ENCODE data around the gene NPHP4.

NPHP4 gene

DNA sequence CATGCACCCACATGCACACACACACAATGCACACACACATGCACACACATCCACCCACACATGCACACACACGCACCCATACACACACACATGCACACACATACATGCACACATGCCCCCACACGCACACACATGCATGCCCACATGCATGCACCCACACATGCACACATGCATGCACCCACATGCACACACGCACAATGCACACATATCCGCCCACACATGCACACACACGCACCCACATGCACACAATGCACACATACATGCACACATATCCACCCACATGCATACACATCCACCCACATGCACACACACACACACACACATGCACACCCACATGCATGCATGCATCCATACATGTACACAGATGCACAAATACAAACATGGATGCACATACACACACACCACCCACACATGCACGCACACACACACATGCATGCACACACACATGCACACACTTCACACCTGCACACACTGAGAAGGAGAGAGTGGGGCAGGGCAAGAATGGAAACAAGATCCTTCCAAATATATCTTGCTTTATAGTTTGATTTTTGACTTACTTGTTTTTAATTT is 123.2 kb downstream of the NPHP4 start:
- H3K36me3 ChIP-seq (ENCODE audit: insufficient read depth, low read length): no peaks in the 10 kb centered on the region
- H3K9me3 ChIP-seq (ENCODE audit: low read length): no peaks in the 10 kb centered on the region
- H3K9me2 ChIP-seq (ENCODE audit: low read depth, low read length): no peaks in the 10 kb centered on the region
- no peaks in the 10 kb centered on the region for H4K20me1 ChIP-seq (ENCODE audit: insufficient read depth, low read length)
- no peaks in the 10 kb centered on the region for H3K79me2 ChIP-seq (ENCODE audit: insufficient read depth, low read length)
- H2AFZ ChIP-seq (ENCODE audit: low read length): no peak overlapping the region
- no peak overlapping the region for H3K9ac ChIP-seq (ENCODE audit: low read length)
- no peaks in the 10 kb centered on the region for H3K27me3 ChIP-seq (ENCODE audit: insufficient read depth, low read length)
- no peaks in the 10 kb centered on the region for H3F3A ChIP-seq (ENCODE audit: insufficient read depth, low read length)
- H3K4me3 ChIP-seq (ENCODE audit: low read depth, low read length, poor library complexity, severe bottlenecking): no peak overlapping the region
- no peak overlapping the region for H3K4me2 ChIP-seq (ENCODE audit: low read length)
- no peak overlapping the region for H3K27ac ChIP-seq (ENCODE audit: low read depth, low read length, poor library complexity, severe bottlenecking)
- no peak for TF ChIP-seq EZH2 (IDR thresholded peaks at IDR 0.05; ENCODE audit: borderline replicate concordance, low read length)
- TF ChIP-seq, protein P1, sequence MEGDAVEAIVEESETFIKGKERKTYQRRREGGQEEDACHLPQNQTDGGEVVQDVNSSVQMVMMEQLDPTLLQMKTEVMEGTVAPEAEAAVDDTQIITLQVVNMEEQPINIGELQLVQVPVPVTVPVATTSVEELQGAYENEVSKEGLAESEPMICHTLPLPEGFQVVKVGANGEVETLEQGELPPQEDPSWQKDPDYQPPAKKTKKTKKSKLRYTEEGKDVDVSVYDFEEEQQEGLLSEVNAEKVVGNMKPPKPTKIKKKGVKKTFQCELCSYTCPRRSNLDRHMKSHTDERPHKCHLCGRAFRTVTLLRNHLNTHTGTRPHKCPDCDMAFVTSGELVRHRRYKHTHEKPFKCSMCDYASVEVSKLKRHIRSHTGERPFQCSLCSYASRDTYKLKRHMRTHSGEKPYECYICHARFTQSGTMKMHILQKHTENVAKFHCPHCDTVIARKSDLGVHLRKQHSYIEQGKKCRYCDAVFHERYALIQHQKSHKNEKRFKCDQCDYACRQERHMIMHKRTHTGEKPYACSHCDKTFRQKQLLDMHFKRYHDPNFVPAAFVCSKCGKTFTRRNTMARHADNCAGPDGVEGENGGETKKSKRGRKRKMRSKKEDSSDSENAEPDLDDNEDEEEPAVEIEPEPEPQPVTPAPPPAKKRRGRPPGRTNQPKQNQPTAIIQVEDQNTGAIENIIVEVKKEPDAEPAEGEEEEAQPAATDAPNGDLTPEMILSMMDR (IDR thresholded peaks at IDR 0.05; ENCODE audit: low read length): no peak
- H3K4me1 ChIP-seq (ENCODE audit: insufficient read depth, low read length, severe bottlenecking): no peaks in the 10 kb centered on the region

DNA sequence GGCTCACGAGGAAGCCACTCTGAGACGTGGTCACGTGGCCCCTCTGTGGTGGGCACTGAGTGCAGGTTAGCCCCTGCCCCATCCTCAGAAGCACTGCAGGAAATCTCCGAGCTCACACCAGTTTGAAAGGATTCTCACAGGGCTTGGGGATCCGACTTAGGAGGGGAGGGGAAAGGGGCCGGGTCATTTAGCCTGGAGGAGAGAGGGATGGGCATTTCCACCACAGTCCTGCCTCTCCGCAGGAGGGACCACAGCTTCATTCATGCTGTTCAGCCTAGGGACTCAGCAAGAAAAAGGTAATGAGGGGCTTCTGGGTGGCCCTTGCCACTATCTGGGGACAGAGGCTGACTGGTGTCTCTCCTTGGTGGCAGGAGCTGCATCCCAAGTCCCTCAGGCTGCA is 126.5 kb downstream of the NPHP4 start:
- Histone ChIP-seq H2AFZ (ENCODE audit: low read length) (no peak overlapping the region), H3K4me2 (ENCODE audit: low read length) (no peak overlapping the region), H3K9me2 (ENCODE audit: low read depth, low read length) (no peaks in the 10 kb centered on the region), H3K79me2 (ENCODE audit: insufficient read depth, low read length) (no peaks in the 10 kb centered on the region), H3K36me3 (ENCODE audit: insufficient read depth, low read length) (no peaks in the 10 kb centered on the region), H3K27me3 (ENCODE audit: insufficient read depth, low read length) (no peaks in the 10 kb centered on the region), H3K4me3 (ENCODE audit: low read depth, low read length, poor library complexity, severe bottlenecking) (no peak overlapping the region), H3K27ac (ENCODE audit: low read depth, low read length, poor library complexity, severe bottlenecking) (no peak overlapping the region), H3F3A (ENCODE audit: insufficient read depth, low read length) (no peaks in the 10 kb centered on the region), H3K4me1 (ENCODE audit: insufficient read depth, low read length, severe bottlenecking) (no peaks in the 10 kb centered on the region), H3K9me3 (ENCODE audit: low read length) (no peaks in the 10 kb centered on the region), H4K20me1 (ENCODE audit: insufficient read depth, low read length) (no peaks in the 10 kb centered on the region), H3K9ac (ENCODE audit: low read length) (no peak overlapping the region)
- TF ChIP-seq EZH2 (IDR thresholded peaks at IDR 0.05; ENCODE audit: borderline replicate concordance, low read length): no peak
- TF ChIP-seq, protein P1 (IDR thresholded peaks at IDR 0.05; ENCODE audit: low read length): no peak

DNA sequence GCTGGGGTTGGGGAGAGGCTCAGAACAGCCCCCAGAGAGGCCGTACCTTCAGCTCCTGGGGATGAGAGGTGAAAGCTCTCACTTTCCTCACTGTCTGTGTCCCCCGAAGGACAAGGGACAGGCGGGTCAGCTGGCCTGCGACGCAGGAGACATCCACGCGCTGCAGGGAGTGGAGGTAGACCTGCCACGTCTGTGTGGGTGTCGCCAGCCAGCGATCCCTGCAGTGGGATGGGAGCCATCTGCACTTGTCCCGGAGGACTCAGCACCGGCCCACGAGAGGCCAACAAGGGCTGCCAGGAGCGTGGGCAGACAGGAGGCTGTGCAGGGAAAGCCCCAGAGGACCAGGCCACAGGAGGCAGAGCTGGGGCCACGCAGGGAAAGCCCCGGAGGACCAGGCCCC is 127.2 kb downstream of the NPHP4 start:
- Histone ChIP-seq H3K36me3 (ENCODE audit: insufficient read depth, low read length) (no peaks in the 10 kb centered on the region), H3K27me3 (ENCODE audit: insufficient read depth, low read length) (no peaks in the 10 kb centered on the region)

More for the DNA sequence above, 127.2 kb downstream of the NPHP4 start:
- Histone ChIP-seq H3K4me1 (ENCODE audit: insufficient read depth, low read length, severe bottlenecking) (no peaks in the 10 kb centered on the region), H3K9ac (ENCODE audit: low read length) (no peak overlapping the region), H3K9me3 (ENCODE audit: low read length) (no peaks in the 10 kb centered on the region), H2AFZ (ENCODE audit: low read length) (no peak overlapping the region), H3K4me2 (ENCODE audit: low read length) (no peak overlapping the region), H3K4me3 (ENCODE audit: low read depth, low read length, poor library complexity, severe bottlenecking) (no peak overlapping the region), H3K9me2 (ENCODE audit: low read depth, low read length) (no peaks in the 10 kb centered on the region), H3K79me2 (ENCODE audit: insufficient read depth, low read length) (no peaks in the 10 kb centered on the region), H4K20me1 (ENCODE audit: insufficient read depth, low read length) (no peaks in the 10 kb centered on the region), H3K27ac (ENCODE audit: low read depth, low read length, poor library complexity, severe bottlenecking) (no peak overlapping the region), H3F3A (ENCODE audit: insufficient read depth, low read length) (no peaks in the 10 kb centered on the region)
- TF ChIP-seq, protein P1 (IDR thresholded peaks at IDR 0.05; ENCODE audit: low read length): no peak
- TF ChIP-seq EZH2 (IDR thresholded peaks at IDR 0.05; ENCODE audit: borderline replicate concordance, low read length): no peak

All from OCI-LY1 (cell line).